NCI-H1417 (cell line): ENCODE measurements around the gene FSTL4.

ENCODE experiments used
- DNase-seq, 3 experiments: peaks; one replicate each; lab custom pipeline; 2025; lab: John Stamatoyannopoulos, UW

The FSTL4 gene

GRCh38 chr5:133341296-133341695, 271.0 kb downstream of the FSTL4 start:
- DNase-seq = no peak

DNA sequence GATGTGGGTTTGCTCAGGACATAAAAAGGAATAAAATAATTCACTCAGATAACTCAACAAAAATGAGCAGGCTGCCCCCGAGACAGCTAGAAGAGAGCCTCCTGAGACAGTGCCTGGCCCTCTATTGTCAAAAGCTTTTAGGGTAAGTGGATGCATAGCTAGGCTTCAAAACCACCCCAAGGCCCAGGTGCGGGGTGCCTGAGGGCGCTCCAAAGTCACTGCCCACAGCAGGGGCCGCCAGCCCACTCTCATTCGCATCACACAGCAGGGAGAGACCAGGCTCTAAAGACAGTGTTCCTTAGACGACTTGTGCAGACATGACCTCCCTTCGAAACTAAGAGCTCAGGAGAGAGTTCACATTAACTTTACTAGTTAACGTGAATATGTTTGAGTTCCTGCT, 271.5 kb downstream of the FSTL4 start:
- no peak for DNase-seq

GRCh38 chr5:133340002-133340755, 272.2 kb downstream of the FSTL4 start:
- no peak for DNase-seq

- no peak for DNase-seq
These were observed 273.6 kb downstream of the FSTL4 start for GRCh38 chr5:133338504-133339355.

- no peak for DNase-seq
These were observed 274.4 kb downstream of the FSTL4 start for GRCh38 chr5:133337795-133338445.

GRCh38 chr5:133336969-133337410, 275.4 kb downstream of the FSTL4 start:
- no peak for DNase-seq

GRCh38 chr5:133336121-133336968, 276.0 kb downstream of the FSTL4 start:
- DNase-seq = no peak

DNA sequence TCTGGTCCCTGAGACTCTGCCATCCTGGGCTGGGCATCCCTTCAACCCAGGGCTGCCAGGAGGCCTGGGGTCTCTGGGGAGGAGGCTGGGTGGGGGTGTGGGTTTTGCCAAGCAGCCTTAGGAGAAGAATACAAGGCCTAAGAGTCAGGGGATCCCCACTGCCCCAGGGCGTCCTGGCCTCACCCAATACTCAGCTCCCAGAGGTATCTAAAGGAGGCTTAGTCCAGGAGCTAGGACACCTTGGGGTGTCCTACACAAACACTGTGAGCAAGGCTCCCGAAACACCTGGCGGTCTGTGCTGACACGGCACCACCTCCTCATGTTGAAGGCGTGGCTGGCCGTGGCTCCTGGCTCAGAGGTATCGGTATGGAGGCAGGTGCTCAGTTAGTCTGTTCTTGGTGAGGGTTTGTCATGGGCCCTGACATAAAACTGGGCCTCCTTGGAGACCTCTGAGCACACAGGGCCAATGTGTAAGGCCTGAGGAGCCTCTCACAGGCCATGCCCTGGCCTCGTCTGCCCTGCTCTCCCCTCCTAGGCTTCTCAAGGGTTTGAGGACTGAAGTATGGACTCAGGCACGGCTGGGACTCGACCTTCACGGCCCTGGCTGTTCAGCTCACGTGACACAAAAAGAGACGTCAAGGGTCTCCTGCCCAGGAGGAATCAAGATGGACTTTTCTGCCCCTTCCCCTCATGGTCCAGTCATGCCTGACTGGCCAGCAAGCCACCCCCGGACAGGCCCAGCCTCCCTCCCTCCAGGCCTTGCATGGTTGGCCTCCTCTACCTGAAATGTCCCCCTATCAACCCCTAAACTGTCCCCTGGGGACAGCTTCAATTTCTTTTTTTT, 277.3 kb downstream of the FSTL4 start:
- no peak for DNase-seq

DNA sequence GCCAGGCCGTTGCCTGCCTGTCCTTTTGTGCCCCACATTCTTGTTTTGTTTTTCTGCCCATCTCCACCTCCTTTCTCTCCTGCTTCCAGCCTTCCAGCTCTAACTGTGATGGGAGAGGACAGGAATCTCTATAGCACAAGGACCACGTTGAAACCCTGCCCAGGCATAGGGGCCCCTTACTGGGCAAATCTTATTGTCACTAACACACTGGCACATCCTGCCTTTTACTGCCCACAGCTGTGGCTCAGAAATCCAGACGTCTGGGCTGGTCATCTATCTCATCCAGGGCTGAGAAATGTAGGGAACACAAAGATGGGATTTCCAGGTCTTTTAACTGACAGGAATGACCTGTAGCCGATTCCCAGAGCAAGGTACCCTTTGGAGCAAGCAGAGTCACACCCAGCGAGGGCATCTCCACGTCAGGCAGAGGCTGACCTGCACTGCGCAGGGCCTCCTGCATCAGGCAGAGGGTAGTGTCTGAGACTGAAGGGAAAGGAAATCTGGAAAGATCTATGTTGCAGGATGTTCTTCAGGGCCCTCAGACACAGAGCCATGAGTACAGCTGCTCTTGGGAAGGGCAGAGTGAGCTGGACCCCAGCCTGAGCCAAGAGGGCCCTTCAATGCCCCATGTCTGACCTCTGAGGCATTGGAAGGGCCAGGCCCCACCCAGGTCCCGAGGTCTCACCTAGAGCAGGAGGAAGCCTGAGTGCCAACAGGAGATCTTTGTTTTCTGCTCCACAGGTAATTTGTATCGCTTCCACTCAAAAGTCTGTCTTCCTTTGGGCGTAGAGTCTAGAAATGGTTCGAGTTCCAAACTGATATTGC, 278.8 kb downstream of the FSTL4 start:
- no peak for DNase-seq

- no peak for DNase-seq
These were observed 279.8 kb downstream of the FSTL4 start for GRCh38 chr5:133332439-133333024.

DNA sequence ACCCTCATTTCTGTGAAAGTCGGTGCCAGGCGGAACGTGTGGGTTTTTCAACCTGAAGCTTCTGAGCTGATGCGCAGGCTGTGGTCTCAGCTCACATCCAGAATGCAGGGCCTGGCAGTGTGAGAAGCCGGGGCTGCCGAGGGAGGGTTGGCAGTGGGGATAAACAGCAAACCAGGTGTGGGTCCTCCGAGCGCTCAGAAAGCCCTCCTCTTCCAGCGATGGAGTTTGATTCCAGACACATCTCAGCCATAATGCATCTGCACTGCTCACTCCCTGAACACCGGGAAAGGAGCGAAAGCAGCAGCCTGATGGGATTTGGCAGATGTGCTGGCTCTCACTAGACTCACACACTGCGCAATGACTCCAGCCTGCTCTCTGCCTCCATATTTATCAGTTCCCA, 280.4 kb downstream of the FSTL4 start:
- no peak for DNase-seq

DNA sequence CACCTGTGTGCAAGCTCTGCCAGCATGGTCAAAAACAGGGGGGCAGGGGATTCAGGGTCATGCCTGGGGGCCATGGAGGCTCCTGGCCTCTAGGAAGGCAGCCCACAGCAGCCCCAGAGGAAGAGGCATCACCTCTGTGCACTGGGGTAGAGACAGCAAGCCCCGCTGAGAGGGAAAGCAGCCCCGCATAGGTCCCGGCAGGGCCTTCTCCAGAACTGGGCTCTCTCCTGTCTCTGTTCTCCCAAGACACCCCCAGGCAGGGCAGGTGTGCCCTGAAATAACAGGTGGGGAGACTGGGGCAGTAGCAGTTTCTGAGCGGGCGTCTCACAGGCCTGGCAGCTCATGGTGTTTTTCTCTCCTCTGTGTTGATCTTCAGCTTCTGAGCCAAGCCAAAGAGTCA, 281.4 kb downstream of the FSTL4 start:
- no peak for DNase-seq

GRCh38 chr5:133328800-133329199, 283.5 kb downstream of the FSTL4 start:
- no peak for DNase-seq

DNA sequence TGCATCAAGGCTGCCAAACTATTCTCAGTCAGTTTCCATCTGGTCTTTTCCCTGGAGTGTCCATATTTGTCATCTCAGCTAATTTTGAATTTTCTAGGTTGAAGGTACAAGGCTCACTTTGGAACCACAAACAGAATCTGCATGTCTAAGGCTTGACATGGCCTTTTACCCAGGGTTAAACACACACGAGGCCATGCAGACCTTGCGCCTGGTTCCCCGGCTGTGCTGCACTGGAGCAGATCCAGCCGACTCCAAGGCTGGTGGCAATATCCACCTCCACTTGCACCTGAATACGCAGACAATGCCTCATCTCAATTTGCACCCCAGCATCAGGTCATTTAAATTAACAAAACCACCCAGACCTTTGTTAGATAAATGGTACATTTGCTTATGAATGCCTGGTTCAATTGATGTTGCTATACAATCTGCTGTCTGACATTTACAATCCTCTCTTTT, 284.4 kb downstream of the FSTL4 start:
- DNase-seq = no peak

- no peak for DNase-seq
These were observed 286.0 kb downstream of the FSTL4 start for GRCh38 chr5:133326361-133326760.

DNA sequence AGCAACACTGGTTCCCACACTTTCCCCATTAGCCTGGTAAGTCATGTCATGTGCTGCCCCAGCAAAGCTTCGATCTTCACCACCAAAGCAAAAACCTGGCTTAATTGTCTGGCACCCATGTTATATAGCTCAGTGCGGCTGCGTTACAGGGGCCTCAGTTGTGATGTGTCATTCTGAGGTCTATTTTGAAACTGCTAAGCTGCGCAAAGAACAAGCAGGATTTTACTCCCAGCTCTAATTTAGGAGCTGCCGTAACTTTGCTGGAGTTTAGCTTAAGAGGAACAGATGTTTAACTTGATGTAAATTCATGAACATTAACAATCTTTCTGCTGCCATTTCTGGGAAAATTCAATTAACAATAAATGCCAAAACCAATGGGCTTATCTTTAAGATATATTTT, 286.5 kb downstream of the FSTL4 start:
- no peak for DNase-seq

- no peak for DNase-seq
These were observed 287.4 kb downstream of the FSTL4 start for GRCh38 chr5:133324926-133325325.

GRCh38 chr5:133323494-133324457, 288.6 kb downstream of the FSTL4 start:
- DNase-seq = peak; percentile 6 to 73 (median 31)
